Measurements from ENCODE around the gene PLCB1. TPM values are rescaled to one million over a fixed set of nuclear protein-coding genes. Genes with fewer than 3 reads are reported as not detected.

PLCB1 gene
- polyA plus RNA-seq, 6 donors from 2014 or later: 0.27 to 0.79 (median 0.54) TPM; not detected in 2

GRCh38 chr20:8568075-8568474 lies 436.0 kb downstream of the PLCB1 start:
- H3K36me3 Mint-ChIP-seq: no peaks in the 10 kb centered on the region
- no peak overlapping the region for H3K27ac Mint-ChIP-seq
- DNase-seq (no peak), ATAC-seq (ENCODE audit: low read depth in 2 of 2) (no peak)
- H3K4me1 Mint-ChIP-seq: no peaks in the 10 kb centered on the region
- no peaks in the 10 kb centered on the region for H3K27me3 Mint-ChIP-seq
- no peak overlapping the region for H3K4me3 Mint-ChIP-seq
- H3K9me3 Mint-ChIP-seq: peaks cover 0 to 17% (median 6%) of the 10 kb centered on the region in 7 donors

GRCh38 chr20:8569766-8570165 lies 437.7 kb downstream of the PLCB1 start:
- no peaks in the 10 kb centered on the region for H3K4me1 Mint-ChIP-seq
- peaks cover 0 to 4% (median 1%) of the 10 kb centered on the region in 7 donors for H3K9me3 Mint-ChIP-seq
- no peaks in the 10 kb centered on the region for H3K27me3 Mint-ChIP-seq
- no peak overlapping the region for H3K27ac Mint-ChIP-seq
- ATAC-seq (ENCODE audit: low read depth in 2 of 2): no peak
- no peak for DNase-seq
- H3K36me3 Mint-ChIP-seq: no peaks in the 10 kb centered on the region
- H3K4me3 Mint-ChIP-seq: no peak overlapping the region

- H3K27me3 Mint-ChIP-seq: no peaks in the 10 kb centered on the region
- H3K27ac Mint-ChIP-seq: no peak overlapping the region
- H3K9me3 Mint-ChIP-seq: peaks cover 0 to 4% (median 0%) of the 10 kb centered on the region in 7 donors
- H3K4me1 Mint-ChIP-seq: no peaks in the 10 kb centered on the region
- ATAC-seq (ENCODE audit: low read depth in 2 of 2) (no peak), DNase-seq (no peak)
- H3K4me3 Mint-ChIP-seq: no peak overlapping the region
- no peaks in the 10 kb centered on the region for H3K36me3 Mint-ChIP-seq
Measured at GRCh38 chr20:8571611-8572010, 439.5 kb downstream of the PLCB1 start.

GRCh38 chr20:8573686-8574085 lies 441.6 kb downstream of the PLCB1 start:
- H3K4me3 Mint-ChIP-seq: no peak overlapping the region
- H3K36me3 Mint-ChIP-seq: no peaks in the 10 kb centered on the region
- DNase-seq (no peak), ATAC-seq (ENCODE audit: low read depth in 2 of 2) (no peak)
- H3K27me3 Mint-ChIP-seq: no peaks in the 10 kb centered on the region
- H3K4me1 Mint-ChIP-seq: no peaks in the 10 kb centered on the region
- peaks cover 0 to 4% (median 0%) of the 10 kb centered on the region in 7 donors for H3K9me3 Mint-ChIP-seq
- H3K27ac Mint-ChIP-seq: no peak overlapping the region

- no peak for ATAC-seq (ENCODE audit: low read depth in 2 of 2)
Measured at GRCh38 chr20:8575114-8575513, 443.0 kb downstream of the PLCB1 start.

GRCh38 chr20:8578161-8578865 lies 446.2 kb downstream of the PLCB1 start:
- no peak overlapping the region for H3K27ac Mint-ChIP-seq
- peaks cover 0 to 1% (median 0%) of the 10 kb centered on the region in 7 donors for H3K9me3 Mint-ChIP-seq
- no peaks in the 10 kb centered on the region for H3K4me1 Mint-ChIP-seq
- no peaks in the 10 kb centered on the region for H3K27me3 Mint-ChIP-seq
- no peak overlapping the region for H3K4me3 Mint-ChIP-seq
- no peaks in the 10 kb centered on the region for H3K36me3 Mint-ChIP-seq
- ATAC-seq (ENCODE audit: low read depth in 2 of 2) (no peak), DNase-seq (no peak)

More at GRCh38 chr20:8575114-8575513, 443.0 kb downstream of the PLCB1 start:
- DNase-seq: no peak
- no peak overlapping the region for H3K27ac Mint-ChIP-seq
- no peak overlapping the region for H3K4me3 Mint-ChIP-seq
- no peaks in the 10 kb centered on the region for H3K27me3 Mint-ChIP-seq
- no peaks in the 10 kb centered on the region for H3K36me3 Mint-ChIP-seq
- H3K4me1 Mint-ChIP-seq: no peaks in the 10 kb centered on the region
- peaks cover 0 to 4% (median 0%) of the 10 kb centered on the region in 7 donors for H3K9me3 Mint-ChIP-seq

- H3K27me3 Mint-ChIP-seq: no peaks in the 10 kb centered on the region
- ATAC-seq (ENCODE audit: low read depth in 2 of 2) (no peak), DNase-seq (no peak)
- no peaks in the 10 kb centered on the region for H3K36me3 Mint-ChIP-seq
- peaks cover 0 to 1% (median 0%) of the 10 kb centered on the region in 7 donors for H3K9me3 Mint-ChIP-seq
- H3K4me1 Mint-ChIP-seq: no peaks in the 10 kb centered on the region
- H3K27ac Mint-ChIP-seq: no peak overlapping the region
- H3K4me3 Mint-ChIP-seq: no peak overlapping the region
Measured at GRCh38 chr20:8579035-8579434, 447.0 kb downstream of the PLCB1 start.

- Mint-ChIP-seq H3K27ac (no peak overlapping the region), H3K4me3 (no peak overlapping the region), H3K9me3 (peaks cover 0 to 1% (median 0%) of the 10 kb centered on the region in 7 donors), H3K27me3 (no peaks in the 10 kb centered on the region), H3K36me3 (no peaks in the 10 kb centered on the region), H3K4me1 (no peaks in the 10 kb centered on the region)
- DNase-seq (no peak), ATAC-seq (ENCODE audit: low read depth in 2 of 2) (no peak)
Measured at GRCh38 chr20:8581446-8582183, 449.5 kb downstream of the PLCB1 start.

- H3K4me3 Mint-ChIP-seq: no peak overlapping the region
- no peaks in the 10 kb centered on the region for H3K27me3 Mint-ChIP-seq
- no peaks in the 10 kb centered on the region for H3K36me3 Mint-ChIP-seq
- no peak overlapping the region for H3K27ac Mint-ChIP-seq
- no peak for DNase-seq
- ATAC-seq (ENCODE audit: low read depth in 2 of 2): no peak
- peaks cover 0 to 1% (median 0%) of the 10 kb centered on the region in 7 donors for H3K9me3 Mint-ChIP-seq
- no peaks in the 10 kb centered on the region for H3K4me1 Mint-ChIP-seq
Measured at GRCh38 chr20:8583012-8583565, 451.0 kb downstream of the PLCB1 start.

- ATAC-seq (ENCODE audit: low read depth in 2 of 2): no peak
- no peaks in the 10 kb centered on the region for H3K27me3 Mint-ChIP-seq
- no peaks in the 10 kb centered on the region for H3K36me3 Mint-ChIP-seq
- no peak overlapping the region for H3K27ac Mint-ChIP-seq
- H3K9me3 Mint-ChIP-seq: peaks cover 0 to 1% (median 0%) of the 10 kb centered on the region in 7 donors
- DNase-seq: no peak
- no peak overlapping the region for H3K4me3 Mint-ChIP-seq
- no peaks in the 10 kb centered on the region for H3K4me1 Mint-ChIP-seq
Measured at GRCh38 chr20:8583566-8584043, 451.5 kb downstream of the PLCB1 start.

- Mint-ChIP-seq H3K4me1 (no peaks in the 10 kb centered on the region), H3K27ac (no peak overlapping the region), H3K36me3 (no peaks in the 10 kb centered on the region), H3K4me3 (no peak overlapping the region), H3K27me3 (no peaks in the 10 kb centered on the region), H3K9me3 (peaks cover 0 to 5% (median 0%) of the 10 kb centered on the region in 7 donors)
- DNase-seq: no peak
- no peak for ATAC-seq (ENCODE audit: low read depth in 2 of 2)
Measured at GRCh38 chr20:8587251-8587650, 455.2 kb downstream of the PLCB1 start.

GRCh38 chr20:8587810-8588209 lies 455.7 kb downstream of the PLCB1 start:
- Mint-ChIP-seq H3K27me3 (no peaks in the 10 kb centered on the region), H3K36me3 (no peaks in the 10 kb centered on the region), H3K4me3 (no peak overlapping the region), H3K4me1 (no peaks in the 10 kb centered on the region), H3K27ac (no peak overlapping the region), H3K9me3 (peaks cover 0 to 5% (median 0%) of the 10 kb centered on the region in 7 donors)
- DNase-seq (no peak), ATAC-seq (ENCODE audit: low read depth in 2 of 2) (no peak)

GRCh38 chr20:8589956-8590355 lies 457.9 kb downstream of the PLCB1 start:
- DNase-seq: no peak
- Mint-ChIP-seq H3K4me1 (no peaks in the 10 kb centered on the region), H3K9me3 (peaks cover 0 to 4% (median 0%) of the 10 kb centered on the region in 7 donors), H3K4me3 (no peak overlapping the region), H3K36me3 (no peaks in the 10 kb centered on the region), H3K27me3 (no peaks in the 10 kb centered on the region), H3K27ac (no peak overlapping the region)
- no peak for ATAC-seq (ENCODE audit: low read depth in 2 of 2)
